Right renal pelvis (tissue), 4 donors: ENCODE data around the gene NFATC2. TPM values are rescaled to one million over a fixed set of nuclear protein-coding genes. Genes with fewer than 3 reads are reported as not detected.
"Not testable (repeated sequence)": the region's sequence is repeated elsewhere in the genome, so short reads cannot be mapped to it uniquely, and the experiment has no call there.

Source experiments
- DNase-seq, 4 donors: peaks; one replicate each; pipeline ENCODE4 v3.0.0-alpha.2; 2013; ENCODE audit warnings: low read depth in 4 of 4, low spot score in 3 of 4, missing footprints in 1 of 4
- polyA plus RNA-seq, 4 donors: library from polyadenylated mRNA; unstranded; fragments of 120-200 nt; gene quantifications; one replicate each; pipeline ENCODE4 v1.2.1, GENCODE V29; 2013; ENCODE audit not compliant: insufficient read length in 4 of 4

NFATC2 gene
- polyA plus RNA-seq, 4 donors: 1.7 to 2.7 (median 1.7) TPM

GRCh38 chr20:51569815-51570738 is 27.6 kb upstream of the NFATC2 start:
- DNase-seq: no peak

GRCh38 chr20:51568533-51568932 is 26.0 kb upstream of the NFATC2 start:
- not testable (repeated sequence) for DNase-seq

- no peak for DNase-seq
Measured at GRCh38 chr20:51567622-51568021, 25.1 kb upstream of the NFATC2 start.

GRCh38 chr20:51566594-51566993 is 24.1 kb upstream of the NFATC2 start:
- DNase-seq: no peak

- no peak for DNase-seq
Measured at GRCh38 chr20:51565298-51566144, 23.0 kb upstream of the NFATC2 start.

- no peak for DNase-seq
Measured at GRCh38 chr20:51563486-51564332, 21.2 kb upstream of the NFATC2 start.

- DNase-seq: no peak
Measured at GRCh38 chr20:51563174-51563485, 20.6 kb upstream of the NFATC2 start.

- DNase-seq: peak; percentile 84 to 86 (median 84)
Measured at GRCh38 chr20:51562332-51563173, 20.0 kb upstream of the NFATC2 start.

GRCh38 chr20:51562027-51562331 is 19.5 kb upstream of the NFATC2 start:
- DNase-seq: no peak

GRCh38 chr20:51560550-51561307 is 18.2 kb upstream of the NFATC2 start:
- DNase-seq: no peak

- DNase-seq: no peak
Measured at GRCh38 chr20:51560042-51560441, 17.5 kb upstream of the NFATC2 start.

GRCh38 chr20:51554538-51555165 is 12.1 kb upstream of the NFATC2 start:
- no peak for DNase-seq

- no peak for DNase-seq
Measured at GRCh38 chr20:51553897-51554486, 11.5 kb upstream of the NFATC2 start.

GRCh38 chr20:51551186-51551585 is 8.7 kb upstream of the NFATC2 start:
- DNase-seq: no peak

- no peak for DNase-seq
Measured at GRCh38 chr20:51549474-51549873, 7.0 kb upstream of the NFATC2 start.

GRCh38 chr20:51547951-51548350 is 5.4 kb upstream of the NFATC2 start:
- DNase-seq: no peak

- no peak for DNase-seq
Measured at GRCh38 chr20:51545515-51545914, 3.0 kb upstream of the NFATC2 start.

GRCh38 chr20:51543422-51543788 is 886 bp upstream of the NFATC2 start:
- no peak for DNase-seq
